A673 (cell line): ENCODE data around the gene DAZAP2. TPM values are rescaled to one million over a fixed set of nuclear protein-coding genes. Genes with fewer than 3 reads are reported as not detected.

Experiments used
- BruUV-seq: library from RNA; stranded (reverse); fragments of 400-500 nt; replicated peaks from 2 replicates; lab custom pipeline; 2021; lab: Mats Ljungman, UMichigan
- CTCF ChIA-PET: fragments of 300-600 bp; sonication (Branson Sonifier 250); formaldehyde crosslinking; loops from one replicate; lab custom pipeline; 2022; ENCODE audit warnings: antibody characterized with exemption; lab: Charles Lee
- POLR2A ChIA-PET: fragments of 300-600 bp; sonication (Branson Sonifier 250); formaldehyde crosslinking; loops from one replicate; lab custom pipeline; 2022; ENCODE audit warnings: antibody characterized with exemption; ENCODE audit not compliant: low non-redundant PET; lab: Charles Lee
- DNase-seq: peaks from one replicate; pipeline ENCODE4 v3.0.0-alpha.2; 2015; ENCODE audit warnings: low spot score
- H3K27ac ChIP-seq: fragments of 200-600 bp; sonication (generic); 2 replicates; pipeline ENCODE4 v1.5.1; 2016; ENCODE audit warnings: mixed run types, low read depth, mild to moderate bottlenecking, mixed read lengths, antibody characterized with exemption, low read length; ENCODE audit not compliant: poor library complexity, severe bottlenecking
- H3K27me3 ChIP-seq: fragments of 200-600 bp; sonication (generic); replicated peaks from 2 replicates; pipeline ENCODE4 v1.6.1; 2017; ENCODE audit warnings: mixed run types, low read depth, mild to moderate bottlenecking, mixed read lengths, antibody characterized with exemption, low read length; ENCODE audit not compliant: insufficient read depth, poor library complexity
- H3K36me3 ChIP-seq: fragments of 200-600 bp; sonication (generic); 2 replicates; pipeline ENCODE4 v1.6.1; 2016; ENCODE audit warnings: mixed run types, mild to moderate bottlenecking, mixed read lengths, antibody characterized with exemption, low read length; ENCODE audit not compliant: insufficient read depth, poor library complexity, severe bottlenecking
- H3K4me1 ChIP-seq: fragments of 200-600 bp; sonication (generic); 2 replicates; pipeline ENCODE4 v1.6.1; 2017; ENCODE audit warnings: mixed run types, mild to moderate bottlenecking, mixed read lengths, antibody characterized with exemption, low read length; ENCODE audit not compliant: insufficient read depth, poor library complexity, severe bottlenecking
- H3K4me3 ChIP-seq: fragments of 200-600 bp; sonication (generic); 2 replicates; pipeline ENCODE4 v1.5.1; 2016; ENCODE audit warnings: low read depth, mixed run types, mild to moderate bottlenecking, mixed read lengths, low read length; ENCODE audit not compliant: poor library complexity, severe bottlenecking
- H3K9me3 ChIP-seq: fragments of 200-600 bp; sonication (generic); 2 replicates; pipeline ENCODE4 v1.6.1; 2016; ENCODE audit warnings: mixed run types, low read depth, mild to moderate bottlenecking, mixed read lengths, antibody characterized with exemption, low read length; ENCODE audit not compliant: poor library complexity, severe bottlenecking
- EZH2 ChIP-seq: fragments of 200-600 bp; sonication (generic); IDR thresholded peaks from 2 replicates; pipeline ENCODE4 v1.6.1; 2017; ENCODE audit warnings: borderline replicate concordance, low read depth, mild to moderate bottlenecking, mixed read lengths, antibody characterized with exemption, low read length; ENCODE audit not compliant: poor library complexity, severe bottlenecking
- intact Hi-C: fragments of 100-400 bp; cut with micrococcal nuclease; formaldehyde crosslinking; loops from one replicate; pipeline ENCODE4 v1.10.0; 2022; ENCODE audit not compliant: unreplicated experiment
- total RNA-seq: library from RNA; stranded (reverse); gene quantifications from 2 replicates; pipeline ENCODE4 v1.2.3, GENCODE V29; 2021
- TF ChIP-seq, protein P1 (sequence below): fragments of 300-800, 200-600 bp; sonication (generic); conservative IDR thresholded peaks from 2 replicates; pipeline ENCODE4 v1.5.1; 2017; ENCODE audit warnings: low read depth, mild to moderate bottlenecking, antibody characterized with exemption, low read length, moderate library complexity, mixed read lengths

The DAZAP2 gene
- total RNA-seq, 1 experiment from 2014 or later: 138 TPM

DNA sequence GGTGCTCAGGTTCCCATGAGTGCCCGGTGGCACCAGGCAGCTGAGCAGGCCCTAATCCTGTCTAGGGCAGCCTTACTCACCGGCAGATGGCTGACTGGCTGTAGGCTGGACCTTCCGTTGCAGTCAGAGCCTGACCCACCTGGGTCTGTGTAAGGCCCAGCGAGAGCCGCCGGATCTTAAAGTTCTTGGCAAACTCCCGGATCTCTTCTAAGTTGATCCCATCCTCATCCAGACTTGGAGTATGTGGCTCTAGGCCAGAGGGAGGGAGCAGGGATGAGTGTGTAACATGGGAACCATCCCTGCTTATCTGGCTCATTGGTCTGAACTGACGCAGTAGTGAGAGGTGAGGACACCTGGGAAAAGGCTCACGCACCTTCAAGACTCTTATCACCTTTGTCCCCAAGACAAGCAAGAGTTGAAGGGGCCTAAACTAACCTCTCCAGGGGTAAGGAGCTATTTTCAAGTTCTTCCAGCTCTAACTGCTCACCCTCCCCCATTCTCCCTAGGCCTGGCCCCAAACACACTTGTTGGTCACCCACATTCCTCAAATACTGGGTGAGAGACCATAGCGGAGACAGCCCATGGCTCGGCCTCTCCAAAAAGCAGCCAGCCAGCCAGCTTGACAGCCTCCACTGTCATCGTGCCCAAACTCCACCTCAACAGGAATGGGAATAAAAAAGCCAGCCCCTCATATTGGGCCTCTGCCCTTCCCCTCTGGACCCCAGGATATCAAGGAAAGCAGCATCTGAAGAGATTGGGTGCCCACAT lies 46.9 kb upstream of the DAZAP2 start:
- H3K4me1 ChIP-seq: no peaks in the 10 kb centered on the region
- H3K4me3 ChIP-seq: no peak overlapping the region
- ChIA-PET CTCF (no interaction called here), POLR2A (no interaction called here)
- H3K27me3 ChIP-seq: no peaks in the 10 kb centered on the region
- H3K36me3 ChIP-seq: no peaks in the 10 kb centered on the region
- no TSS peak for BruUV-seq
- no peak overlapping the region for H3K27ac ChIP-seq
- TF ChIP-seq, protein P1, sequence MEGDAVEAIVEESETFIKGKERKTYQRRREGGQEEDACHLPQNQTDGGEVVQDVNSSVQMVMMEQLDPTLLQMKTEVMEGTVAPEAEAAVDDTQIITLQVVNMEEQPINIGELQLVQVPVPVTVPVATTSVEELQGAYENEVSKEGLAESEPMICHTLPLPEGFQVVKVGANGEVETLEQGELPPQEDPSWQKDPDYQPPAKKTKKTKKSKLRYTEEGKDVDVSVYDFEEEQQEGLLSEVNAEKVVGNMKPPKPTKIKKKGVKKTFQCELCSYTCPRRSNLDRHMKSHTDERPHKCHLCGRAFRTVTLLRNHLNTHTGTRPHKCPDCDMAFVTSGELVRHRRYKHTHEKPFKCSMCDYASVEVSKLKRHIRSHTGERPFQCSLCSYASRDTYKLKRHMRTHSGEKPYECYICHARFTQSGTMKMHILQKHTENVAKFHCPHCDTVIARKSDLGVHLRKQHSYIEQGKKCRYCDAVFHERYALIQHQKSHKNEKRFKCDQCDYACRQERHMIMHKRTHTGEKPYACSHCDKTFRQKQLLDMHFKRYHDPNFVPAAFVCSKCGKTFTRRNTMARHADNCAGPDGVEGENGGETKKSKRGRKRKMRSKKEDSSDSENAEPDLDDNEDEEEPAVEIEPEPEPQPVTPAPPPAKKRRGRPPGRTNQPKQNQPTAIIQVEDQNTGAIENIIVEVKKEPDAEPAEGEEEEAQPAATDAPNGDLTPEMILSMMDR: no peak
- no peak for TF ChIP-seq EZH2
- no peaks in the 10 kb centered on the region for H3K9me3 ChIP-seq
- no peak for DNase-seq
- intact Hi-C loops: no loop called here

DNA sequence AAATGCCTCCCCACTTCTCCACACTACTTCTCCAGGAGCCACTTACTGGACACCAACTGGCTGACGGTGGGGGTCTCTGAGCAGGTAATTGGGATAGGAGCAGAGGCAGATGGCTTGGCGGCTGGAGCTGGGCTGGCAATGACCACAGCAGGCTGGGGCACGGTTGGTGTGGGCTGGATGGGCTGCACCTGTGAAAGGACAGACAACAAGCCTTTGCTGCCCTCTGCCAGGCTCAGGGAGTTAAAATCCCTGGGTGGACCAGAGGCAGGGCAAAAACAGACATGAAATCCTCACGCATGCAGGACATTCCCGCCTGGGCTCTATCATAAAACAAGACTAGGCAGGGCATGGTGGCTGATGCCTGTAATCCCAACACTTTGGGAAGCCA lies 46.3 kb upstream of the DAZAP2 start:
- no peaks in the 10 kb centered on the region for H3K27me3 ChIP-seq
- CTCF ChIA-PET: no interaction called here
- no peaks in the 10 kb centered on the region for H3K4me1 ChIP-seq
- no peaks in the 10 kb centered on the region for H3K36me3 ChIP-seq
- intact Hi-C loops: no loop called here
- H3K9me3 ChIP-seq: no peaks in the 10 kb centered on the region
- no peak for DNase-seq
- TF ChIP-seq EZH2: no peak
- TF ChIP-seq, protein P1: no peak
- no peak overlapping the region for H3K27ac ChIP-seq
- POLR2A ChIA-PET: no interaction called here
- H3K4me3 ChIP-seq: no peak overlapping the region
- no TSS peak for BruUV-seq

DNA sequence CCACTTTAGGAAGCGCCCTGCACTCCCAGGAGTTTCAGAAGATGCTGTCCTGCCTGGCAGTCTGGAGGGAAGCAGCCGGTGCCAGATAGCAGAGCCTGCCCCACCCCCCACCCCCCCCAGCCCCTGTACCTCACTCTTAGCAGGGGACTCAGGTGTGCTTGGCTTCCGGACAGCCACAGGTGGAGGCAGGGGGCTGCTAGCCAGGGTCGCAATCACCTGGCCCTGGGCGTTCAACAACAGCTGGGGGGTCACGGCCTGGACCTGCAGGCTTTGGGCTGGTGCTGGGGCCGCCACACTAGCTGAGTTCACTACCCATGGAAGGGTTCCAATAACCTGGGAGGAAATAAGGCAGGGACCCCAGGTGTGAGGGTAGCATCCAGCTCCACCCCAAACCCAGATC lies 42.8 kb upstream of the DAZAP2 start:
- POLR2A ChIA-PET: no interaction called here
- Histone ChIP-seq H3K4me3 (no peak overlapping the region), H3K27ac (no peak overlapping the region), H3K36me3 (no peaks in the 10 kb centered on the region), H3K27me3 (no peaks in the 10 kb centered on the region), H3K4me1 (no peaks in the 10 kb centered on the region), H3K9me3 (no peaks in the 10 kb centered on the region)
- BruUV-seq: no TSS peak
- CTCF ChIA-PET: interaction anchor here (0.6 kb wide), 1 partner anchor 252 kb away, joined by 3 read pairs; no protein-coding TSS in a partner anchor
- no peak for TF ChIP-seq EZH2
- TF ChIP-seq, protein P1: no peak
- intact Hi-C loops: no loop called here
- DNase-seq: no peak
